Mammary epithelial cell (primary cell): ENCODE results near the gene NTHL1.

Experiments used
- EZH2 ChIP-seq: IDR thresholded peaks from 2 replicates; pipeline ENCODE4 v1.6.1; 2012; ENCODE audit warnings: low read length, inconsistent platforms, borderline replicate concordance
- TF ChIP-seq, protein P1 (sequence below), 2 donors: IDR thresholded peaks in 1 of 2; conservative IDR thresholded peaks in 1 of 2; 2 replicates each; pipeline ENCODE4 v1.5.1; 2011 to 2012; ENCODE audit warnings: inconsistent platforms in 2 of 2, low read length in 2 of 2, mild to moderate bottlenecking in 2 of 2, control low read depth in 1 of 2, low read depth in 1 of 2; ENCODE audit not compliant: insufficient read depth in 1 of 2; ENCODE audit errors: extremely low read depth in 1 of 2

DNA sequence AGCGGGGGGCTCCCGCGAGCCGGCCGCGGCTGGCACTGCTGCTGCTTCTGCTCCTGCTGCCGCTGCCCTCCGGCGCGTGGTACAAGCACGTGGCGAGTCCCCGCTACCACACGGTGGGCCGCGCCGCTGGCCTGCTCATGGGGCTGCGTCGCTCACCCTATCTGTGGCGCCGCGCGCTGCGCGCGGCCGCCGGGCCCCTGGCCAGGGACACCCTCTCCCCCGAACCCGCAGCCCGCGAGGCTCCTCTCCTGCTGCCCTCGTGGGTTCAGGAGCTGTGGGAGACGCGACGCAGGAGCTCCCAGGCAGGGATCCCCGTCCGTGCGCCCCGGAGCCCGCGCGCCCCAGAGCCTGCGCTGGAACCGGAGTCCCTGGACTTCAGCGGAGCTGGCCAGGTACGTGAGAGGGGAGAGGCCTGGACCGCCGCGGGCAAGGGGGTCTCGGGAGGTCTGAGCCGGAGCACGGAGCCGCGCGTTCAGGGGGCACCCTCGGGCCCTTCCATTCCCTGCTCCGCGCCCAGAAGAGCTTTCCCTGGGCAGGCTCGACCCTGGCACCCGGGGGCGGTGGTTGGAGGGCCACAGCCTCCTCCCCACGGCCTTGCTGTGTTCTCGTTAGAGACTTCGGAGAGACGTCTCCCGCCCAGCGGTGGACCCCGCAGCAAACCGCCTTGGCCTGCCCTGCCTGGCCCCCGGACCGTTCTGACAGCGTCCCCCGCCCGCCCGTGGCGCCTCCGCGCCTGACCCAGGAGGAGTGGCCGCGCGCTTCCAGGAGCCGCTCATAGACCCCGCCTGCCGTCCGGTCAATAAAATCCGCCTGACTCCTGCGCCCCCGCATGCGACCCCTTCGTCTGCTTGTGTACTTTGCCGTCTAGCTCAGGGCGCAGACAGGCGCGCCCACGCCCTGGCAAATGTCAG, 27.5 kb downstream of the NTHL1 start:
- TF ChIP-seq, protein P1, sequence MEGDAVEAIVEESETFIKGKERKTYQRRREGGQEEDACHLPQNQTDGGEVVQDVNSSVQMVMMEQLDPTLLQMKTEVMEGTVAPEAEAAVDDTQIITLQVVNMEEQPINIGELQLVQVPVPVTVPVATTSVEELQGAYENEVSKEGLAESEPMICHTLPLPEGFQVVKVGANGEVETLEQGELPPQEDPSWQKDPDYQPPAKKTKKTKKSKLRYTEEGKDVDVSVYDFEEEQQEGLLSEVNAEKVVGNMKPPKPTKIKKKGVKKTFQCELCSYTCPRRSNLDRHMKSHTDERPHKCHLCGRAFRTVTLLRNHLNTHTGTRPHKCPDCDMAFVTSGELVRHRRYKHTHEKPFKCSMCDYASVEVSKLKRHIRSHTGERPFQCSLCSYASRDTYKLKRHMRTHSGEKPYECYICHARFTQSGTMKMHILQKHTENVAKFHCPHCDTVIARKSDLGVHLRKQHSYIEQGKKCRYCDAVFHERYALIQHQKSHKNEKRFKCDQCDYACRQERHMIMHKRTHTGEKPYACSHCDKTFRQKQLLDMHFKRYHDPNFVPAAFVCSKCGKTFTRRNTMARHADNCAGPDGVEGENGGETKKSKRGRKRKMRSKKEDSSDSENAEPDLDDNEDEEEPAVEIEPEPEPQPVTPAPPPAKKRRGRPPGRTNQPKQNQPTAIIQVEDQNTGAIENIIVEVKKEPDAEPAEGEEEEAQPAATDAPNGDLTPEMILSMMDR (conservative IDR thresholded peaks at IDR 0.05 in 1 of 2, IDR thresholded peaks at IDR 0.05 in 1 of 2; ENCODE audit: extremely low read depth in 1 of 2, insufficient read depth in 1 of 2, low read depth in 1 of 2, low read length in 2 of 2), result no peak
- TF ChIP-seq EZH2, result no peak
